Measurements from ENCODE around the gene IL18BP.

DNA sequence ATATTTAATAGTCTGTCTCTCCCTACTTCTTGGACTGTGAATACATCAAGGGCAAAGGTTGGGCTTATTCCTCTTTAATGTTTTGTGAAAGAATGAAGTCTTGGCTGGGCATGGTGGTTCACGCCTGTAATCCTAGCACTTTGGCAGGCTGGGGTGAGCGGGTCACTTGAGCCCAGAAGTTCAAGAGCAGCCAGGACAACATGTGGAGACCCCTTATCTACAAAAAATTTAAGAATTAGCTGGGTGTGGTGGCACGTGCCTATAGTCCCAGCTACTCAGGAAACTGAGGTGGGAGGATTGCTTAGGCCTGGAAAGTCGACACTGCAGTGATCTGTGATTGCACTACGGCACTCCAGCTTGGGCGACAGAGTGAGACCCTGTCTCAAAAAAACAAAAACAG lies 49.7 kb upstream of the IL18BP start:
- TF ChIP-seq, protein P1, sequence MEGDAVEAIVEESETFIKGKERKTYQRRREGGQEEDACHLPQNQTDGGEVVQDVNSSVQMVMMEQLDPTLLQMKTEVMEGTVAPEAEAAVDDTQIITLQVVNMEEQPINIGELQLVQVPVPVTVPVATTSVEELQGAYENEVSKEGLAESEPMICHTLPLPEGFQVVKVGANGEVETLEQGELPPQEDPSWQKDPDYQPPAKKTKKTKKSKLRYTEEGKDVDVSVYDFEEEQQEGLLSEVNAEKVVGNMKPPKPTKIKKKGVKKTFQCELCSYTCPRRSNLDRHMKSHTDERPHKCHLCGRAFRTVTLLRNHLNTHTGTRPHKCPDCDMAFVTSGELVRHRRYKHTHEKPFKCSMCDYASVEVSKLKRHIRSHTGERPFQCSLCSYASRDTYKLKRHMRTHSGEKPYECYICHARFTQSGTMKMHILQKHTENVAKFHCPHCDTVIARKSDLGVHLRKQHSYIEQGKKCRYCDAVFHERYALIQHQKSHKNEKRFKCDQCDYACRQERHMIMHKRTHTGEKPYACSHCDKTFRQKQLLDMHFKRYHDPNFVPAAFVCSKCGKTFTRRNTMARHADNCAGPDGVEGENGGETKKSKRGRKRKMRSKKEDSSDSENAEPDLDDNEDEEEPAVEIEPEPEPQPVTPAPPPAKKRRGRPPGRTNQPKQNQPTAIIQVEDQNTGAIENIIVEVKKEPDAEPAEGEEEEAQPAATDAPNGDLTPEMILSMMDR (IDR thresholded peaks at IDR 0.05), result no peak
- TF ChIP-seq ZFX (IDR thresholded peaks at IDR 0.05; ENCODE audit: borderline replicate concordance), result no peak
